Tibial artery (tissue), 4 donors: ENCODE measurements around the gene DNAJB13.

ENCODE experiments used
- DNase-seq, 2 donors: peaks; one replicate each; pipeline ENCODE4 v3.0.0-alpha.2; 2019
- H3K27ac ChIP-seq, 2 donors: fragments of 200-600 bp; sonication (generic) in 1 of 2; 1 replicate in 1 of 2; 2 replicates in 1 of 2; pipeline ENCODE4 v1.5.1; 2018 to 2019; ENCODE audit warnings: mild to moderate bottlenecking in 1 of 2
- H3K27me3 ChIP-seq, 2 donors: fragments of 200-600 bp; sonication (generic) in 1 of 2; one replicate each; pipeline versions ENCODE4 v1.5.1 to v1.6.0; 2016 to 2019
- H3K36me3 ChIP-seq, 3 donors: fragments of 200-600 bp; sonication (generic) in 2 of 3; one replicate each; pipeline ENCODE4 v1.5.1; 2016 to 2019; ENCODE audit warnings: mild to moderate bottlenecking in 2 of 3
- H3K4me1 ChIP-seq, 4 donors: fragments of 200-600 bp; sonication (generic) in 2 of 4; 1 replicate in 3 of 4; 2 replicates in 1 of 4; pipeline ENCODE4 v1.5.1; 2016 to 2019
- H3K4me3 ChIP-seq, 2 donors: fragments of 200-600 bp; sonication (generic) in 1 of 2; 1 replicate in 1 of 2; 2 replicates in 1 of 2; pipeline ENCODE4 v1.5.1; 2018 to 2019; ENCODE audit warnings: mild to moderate bottlenecking in 2 of 2
- H3K9me3 ChIP-seq, 3 donors: fragments of 200-600 bp; sonication (generic) in 1 of 3; one replicate each; pipeline ENCODE4 v1.5.1; 2016 to 2019
- CTCF ChIP-seq, 2 experiments: fragments of 200-600 bp in 1 of 2; fragments of 450-650 bp in 1 of 2; IDR thresholded peaks; one replicate each; pipeline ENCODE4 v1.5.1; 2017 to 2019; ENCODE audit warnings: antibody characterized with exemption in 2 of 2, mild to moderate bottlenecking in 1 of 2, moderate library complexity in 1 of 2
- intact Hi-C: fragments of 100-400 bp; cut with DNase I; formaldehyde crosslinking; loops from one replicate; pipeline ENCODE4 v1.15.0; 2023; ENCODE audit warnings: low total_unique reads

The DNAJB13 gene

GRCh38 chr11:73996161-73996747 lies 45.4 kb downstream of the DNAJB13 start:
- DNase-seq = no peak
- no peaks in the 10 kb centered on the region for H3K4me1 ChIP-seq
- TF ChIP-seq CTCF (IDR thresholded peaks at IDR 0.05) = no peak
- intact Hi-C loops = no loop called here
- no peak overlapping the region for H3K4me3 ChIP-seq
- no peak overlapping the region for H3K27ac ChIP-seq
- H3K27me3 ChIP-seq = no peaks in the 10 kb centered on the region
- H3K36me3 ChIP-seq = no peaks in the 10 kb centered on the region
- H3K9me3 ChIP-seq = no peaks in the 10 kb centered on the region

- DNase-seq = no peak
- intact Hi-C loops = no loop called here
- Histone ChIP-seq H3K36me3 (peaks cover 0 to 8% (median 0%) of the 10 kb centered on the region in 3 donors), H3K9me3 (no peaks in the 10 kb centered on the region), H3K27me3 (no peaks in the 10 kb centered on the region), H3K27ac (no peak overlapping the region), H3K4me1 (no peaks in the 10 kb centered on the region), H3K4me3 (no peak overlapping the region)
- TF ChIP-seq CTCF (IDR thresholded peaks at IDR 0.05) = no peak
These were observed 46.4 kb downstream of the DNAJB13 start for GRCh38 chr11:73997120-73997770.

GRCh38 chr11:73998846-73999575 lies 48.2 kb downstream of the DNAJB13 start:
- TF ChIP-seq CTCF (IDR thresholded peaks at IDR 0.05) = no peak

GRCh38 chr11:73999581-74000306 lies 48.9 kb downstream of the DNAJB13 start:
- Histone ChIP-seq H3K4me3 (no peak overlapping the region), H3K9me3 (no peaks in the 10 kb centered on the region), H3K27me3 (no peaks in the 10 kb centered on the region), H3K27ac (no peak overlapping the region), H3K4me1 (no peaks in the 10 kb centered on the region), H3K36me3 (peaks cover 14 to 32% (median 15%) of the 10 kb centered on the region in 3 donors)
- TF ChIP-seq CTCF (IDR thresholded peaks at IDR 0.05) = no peak
- intact Hi-C loops = no loop called here
- peak in 1 of 2 donors; percentile 35 for DNase-seq

More at GRCh38 chr11:73998846-73999575, 48.2 kb downstream of the DNAJB13 start:
- no peak overlapping the region for H3K4me3 ChIP-seq
- no peaks in the 10 kb centered on the region for H3K4me1 ChIP-seq
- no peak overlapping the region for H3K27ac ChIP-seq
- H3K9me3 ChIP-seq = no peaks in the 10 kb centered on the region
- intact Hi-C loops = no loop called here
- peaks cover 12 to 26% (median 14%) of the 10 kb centered on the region in 3 donors for H3K36me3 ChIP-seq
- H3K27me3 ChIP-seq = no peaks in the 10 kb centered on the region
- DNase-seq = no peak

GRCh38 chr11:74000307-74001133 lies 49.7 kb downstream of the DNAJB13 start:
- H3K36me3 ChIP-seq = peaks cover 14 to 35% (median 15%) of the 10 kb centered on the region in 3 donors
- H3K4me3 ChIP-seq = no peak overlapping the region
- peak in 1 of 2 donors; percentile 27 for DNase-seq
- intact Hi-C loops = no loop called here
- no peaks in the 10 kb centered on the region for H3K9me3 ChIP-seq
- no peaks in the 10 kb centered on the region for H3K4me1 ChIP-seq
- TF ChIP-seq CTCF (IDR thresholded peaks at IDR 0.05) = no peak
- no peak overlapping the region for H3K27ac ChIP-seq
- no peaks in the 10 kb centered on the region for H3K27me3 ChIP-seq
